HG03558 (cell line): ENCODE data around the gene SLC26A6.
A peak's percentile ranks its signal among the peaks of the same experiment; 100 is the strongest.

ENCODE experiments used
- ATAC-seq: cut with Tn5 transposase; IDR thresholded peaks from one replicate; pipeline ENCODE4 v1.9.1; 2021; ENCODE audit warnings: moderate number of reproducible peaks; ENCODE audit not compliant: unreplicated experiment; ENCODE audit errors: extremely low read depth

The SLC26A6 gene, protein sequence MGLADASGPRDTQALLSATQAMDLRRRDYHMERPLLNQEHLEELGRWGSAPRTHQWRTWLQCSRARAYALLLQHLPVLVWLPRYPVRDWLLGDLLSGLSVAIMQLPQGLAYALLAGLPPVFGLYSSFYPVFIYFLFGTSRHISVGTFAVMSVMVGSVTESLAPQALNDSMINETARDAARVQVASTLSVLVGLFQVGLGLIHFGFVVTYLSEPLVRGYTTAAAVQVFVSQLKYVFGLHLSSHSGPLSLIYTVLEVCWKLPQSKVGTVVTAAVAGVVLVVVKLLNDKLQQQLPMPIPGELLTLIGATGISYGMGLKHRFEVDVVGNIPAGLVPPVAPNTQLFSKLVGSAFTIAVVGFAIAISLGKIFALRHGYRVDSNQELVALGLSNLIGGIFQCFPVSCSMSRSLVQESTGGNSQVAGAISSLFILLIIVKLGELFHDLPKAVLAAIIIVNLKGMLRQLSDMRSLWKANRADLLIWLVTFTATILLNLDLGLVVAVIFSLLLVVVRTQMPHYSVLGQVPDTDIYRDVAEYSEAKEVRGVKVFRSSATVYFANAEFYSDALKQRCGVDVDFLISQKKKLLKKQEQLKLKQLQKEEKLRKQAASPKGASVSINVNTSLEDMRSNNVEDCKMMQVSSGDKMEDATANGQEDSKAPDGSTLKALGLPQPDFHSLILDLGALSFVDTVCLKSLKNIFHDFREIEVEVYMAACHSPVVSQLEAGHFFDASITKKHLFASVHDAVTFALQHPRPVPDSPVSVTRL

DNA sequence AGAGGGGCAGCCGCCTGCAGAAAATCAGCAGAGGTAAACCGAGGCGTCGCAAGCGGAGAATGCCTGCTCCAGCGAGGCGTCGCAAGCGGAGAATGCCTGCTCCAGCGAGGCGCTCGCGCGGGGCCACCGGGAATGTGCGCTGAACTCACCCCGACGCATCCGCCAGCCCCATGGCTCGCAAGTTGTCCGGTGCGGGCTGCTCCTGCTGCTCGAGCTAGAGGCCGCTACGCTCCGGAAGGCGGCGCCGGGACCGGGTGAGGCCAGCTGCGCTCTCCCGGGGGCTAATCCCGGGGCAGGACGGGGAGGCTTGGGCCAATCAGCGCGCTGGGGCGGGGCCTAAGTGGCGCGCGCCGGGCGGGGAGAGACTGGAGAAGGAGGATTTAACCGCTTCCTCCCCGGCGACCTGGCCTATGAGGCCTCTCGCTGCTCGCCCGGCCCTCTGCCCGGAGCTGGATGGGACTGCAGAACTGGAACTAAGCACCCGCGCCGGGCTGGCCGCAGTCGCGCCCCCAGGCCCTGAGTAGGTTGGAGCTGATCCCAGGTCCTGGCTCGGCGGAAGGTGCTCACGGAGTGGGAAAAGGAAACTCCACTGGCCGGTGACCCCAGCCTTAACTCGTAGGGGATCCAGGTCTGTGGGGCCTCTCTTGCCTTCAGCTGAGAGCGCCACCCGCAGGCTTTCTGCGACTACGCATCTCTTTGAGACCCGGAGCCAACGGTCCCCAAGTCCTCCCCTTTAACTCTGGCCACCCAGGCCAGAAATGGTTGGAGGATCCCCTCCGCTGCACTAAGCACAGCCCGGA is at the start of gene SLC26A6:
Gene SLC26A6, minus strand, starts transcription at position 240 of the 800 bp plus-strand sequence. Its CDS starts 68 bp downstream, at position 172.
- ATAC-seq, result peak; percentile 63

GRCh38 chr3:48684480-48685143 is 49.4 kb upstream of the SLC26A6 start:
- no peak for ATAC-seq

DNA sequence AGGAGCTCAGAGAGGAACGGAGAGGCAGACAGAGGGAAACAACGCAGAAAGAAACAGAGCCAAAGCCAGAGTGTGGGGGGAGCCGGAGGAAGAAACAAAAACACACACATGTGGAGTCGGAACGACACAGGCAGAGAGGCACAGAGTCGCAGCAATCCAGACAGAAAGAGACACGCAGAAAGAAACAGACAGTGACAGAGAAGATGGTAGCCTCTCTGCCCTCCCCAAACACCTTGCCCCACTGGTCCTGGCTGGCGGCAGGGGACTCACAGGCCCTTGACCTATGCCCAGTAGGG is 48.7 kb upstream of the SLC26A6 start:
- no peak for ATAC-seq

- no peak for ATAC-seq
These were observed 47.5 kb upstream of the SLC26A6 start for GRCh38 chr3:48682786-48683185.

- no peak for ATAC-seq
These were observed 46.8 kb upstream of the SLC26A6 start for GRCh38 chr3:48681974-48682610.

DNA sequence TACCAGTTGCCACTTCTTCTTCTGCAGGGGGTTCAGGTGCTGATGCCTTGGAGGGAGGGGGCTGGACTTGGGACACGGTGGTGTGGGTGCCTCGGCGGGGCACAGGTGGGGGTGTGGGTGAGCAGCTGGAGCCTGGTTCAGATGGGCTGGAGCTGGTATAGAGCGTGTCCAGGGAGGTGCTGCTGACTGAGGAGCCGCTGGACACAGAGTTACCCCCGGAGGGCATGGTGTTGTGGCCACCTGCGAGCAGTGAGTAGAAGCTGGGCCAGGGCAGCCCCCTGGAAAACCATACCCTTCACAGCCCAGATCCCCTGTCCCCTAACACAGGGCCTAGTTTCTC is 46.2 kb upstream of the SLC26A6 start:
- ATAC-seq, result no peak

DNA sequence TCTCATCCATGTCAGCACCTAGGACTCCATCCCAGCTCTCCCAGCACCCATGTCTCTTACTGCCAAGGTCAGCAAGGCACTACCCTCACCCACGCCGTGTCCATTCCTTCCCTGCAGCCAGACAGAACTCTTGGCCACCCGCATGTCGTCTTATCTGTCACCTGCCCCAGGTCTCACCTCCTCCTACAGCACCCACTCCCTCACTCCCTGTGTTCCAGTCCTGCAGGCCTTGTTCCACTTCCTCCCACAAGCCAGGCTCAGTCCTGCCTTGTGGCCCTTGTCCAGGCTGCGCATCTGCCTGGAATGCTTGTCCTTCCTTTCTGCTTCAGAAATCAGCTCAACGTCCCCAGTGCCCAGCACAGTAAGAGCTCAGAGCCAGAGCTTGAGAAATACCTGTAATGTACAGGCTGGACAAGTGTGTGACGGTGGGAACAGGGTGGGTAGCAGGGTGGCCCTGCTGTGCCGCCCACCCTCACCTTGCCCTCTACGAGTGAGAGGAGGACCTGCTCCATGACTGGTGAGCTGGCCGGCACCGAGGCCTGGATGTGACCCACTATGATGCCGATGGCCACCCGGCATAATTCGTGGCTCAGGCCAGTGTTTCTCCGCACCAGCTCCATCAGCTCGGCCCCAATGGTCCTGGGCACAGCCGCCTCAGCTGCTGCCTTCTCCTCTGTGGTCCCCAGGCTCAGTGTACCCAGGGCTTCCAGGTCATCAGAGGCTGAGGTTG is 45.7 kb upstream of the SLC26A6 start:
- ATAC-seq, result no peak

- no peak for ATAC-seq
These were observed 44.4 kb upstream of the SLC26A6 start for GRCh38 chr3:48679411-48680391.

DNA sequence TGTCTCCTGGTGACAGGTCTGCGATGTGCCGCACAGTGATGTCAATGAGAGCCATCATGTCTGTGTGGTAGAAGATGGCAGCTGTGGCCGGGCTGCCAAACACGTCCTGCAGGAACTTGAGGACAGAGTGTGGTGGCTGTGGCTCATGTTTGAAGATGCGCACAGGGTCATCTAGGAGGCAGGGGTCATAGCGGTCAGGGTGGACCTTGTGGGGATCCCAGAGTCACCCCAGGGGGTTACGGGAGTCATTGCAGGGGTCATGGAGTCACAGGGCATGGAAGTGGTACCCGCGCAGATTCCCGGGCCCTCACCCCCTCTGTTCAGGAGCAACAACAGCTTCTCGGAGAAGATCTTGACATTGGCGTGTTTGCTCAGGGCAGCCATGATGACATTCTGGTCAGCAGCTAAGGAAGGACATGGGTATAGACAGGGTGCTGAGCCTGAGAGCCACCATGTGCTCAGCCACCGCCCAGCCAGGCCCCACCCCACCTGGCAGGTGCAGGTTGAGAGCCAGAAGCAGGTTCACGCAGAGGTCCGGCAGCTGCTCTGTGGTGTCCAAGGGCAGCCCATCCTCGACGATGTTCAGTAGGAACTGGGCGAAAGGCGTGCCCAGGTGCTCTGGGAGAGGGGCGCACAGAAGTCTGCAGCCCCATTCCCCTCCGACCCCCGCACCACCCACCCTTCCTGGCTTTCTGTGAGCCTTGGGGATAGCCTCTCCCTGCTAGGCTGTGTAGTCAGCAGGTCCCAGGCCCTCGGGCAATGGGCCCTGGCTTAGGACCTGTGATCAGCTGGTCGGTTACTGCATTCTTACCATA is 43.5 kb upstream of the SLC26A6 start:
- ATAC-seq, result no peak

DNA sequence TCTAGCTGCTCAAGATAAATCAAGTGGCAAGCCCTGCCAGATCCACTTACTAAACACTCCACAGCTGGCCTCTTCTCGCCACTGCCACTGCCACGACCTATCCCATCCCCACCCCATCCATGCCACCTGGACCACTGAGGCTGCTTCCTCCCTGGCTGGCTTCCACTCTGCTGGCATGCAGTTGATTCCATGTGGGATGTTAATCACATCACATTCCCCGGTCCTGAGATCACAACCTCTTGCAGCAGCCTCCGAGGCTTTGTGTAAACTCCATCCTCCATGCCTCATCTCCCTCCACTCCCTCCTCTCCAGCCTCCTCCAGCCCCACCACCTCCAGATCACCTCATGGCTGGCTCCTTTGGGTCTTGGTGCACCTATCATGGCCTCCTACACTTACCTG is 42.8 kb upstream of the SLC26A6 start:
- ATAC-seq, result no peak

GRCh38 chr3:48674505-48674904 is 39.2 kb upstream of the SLC26A6 start:
- no peak for ATAC-seq

GRCh38 chr3:48672522-48672921 is 37.3 kb upstream of the SLC26A6 start:
- no peak for ATAC-seq

GRCh38 chr3:48664929-48665328 is 29.7 kb upstream of the SLC26A6 start:
- no peak for ATAC-seq

- ATAC-seq, result no peak
These were observed 29.0 kb upstream of the SLC26A6 start for GRCh38 chr3:48664313-48664644.

DNA sequence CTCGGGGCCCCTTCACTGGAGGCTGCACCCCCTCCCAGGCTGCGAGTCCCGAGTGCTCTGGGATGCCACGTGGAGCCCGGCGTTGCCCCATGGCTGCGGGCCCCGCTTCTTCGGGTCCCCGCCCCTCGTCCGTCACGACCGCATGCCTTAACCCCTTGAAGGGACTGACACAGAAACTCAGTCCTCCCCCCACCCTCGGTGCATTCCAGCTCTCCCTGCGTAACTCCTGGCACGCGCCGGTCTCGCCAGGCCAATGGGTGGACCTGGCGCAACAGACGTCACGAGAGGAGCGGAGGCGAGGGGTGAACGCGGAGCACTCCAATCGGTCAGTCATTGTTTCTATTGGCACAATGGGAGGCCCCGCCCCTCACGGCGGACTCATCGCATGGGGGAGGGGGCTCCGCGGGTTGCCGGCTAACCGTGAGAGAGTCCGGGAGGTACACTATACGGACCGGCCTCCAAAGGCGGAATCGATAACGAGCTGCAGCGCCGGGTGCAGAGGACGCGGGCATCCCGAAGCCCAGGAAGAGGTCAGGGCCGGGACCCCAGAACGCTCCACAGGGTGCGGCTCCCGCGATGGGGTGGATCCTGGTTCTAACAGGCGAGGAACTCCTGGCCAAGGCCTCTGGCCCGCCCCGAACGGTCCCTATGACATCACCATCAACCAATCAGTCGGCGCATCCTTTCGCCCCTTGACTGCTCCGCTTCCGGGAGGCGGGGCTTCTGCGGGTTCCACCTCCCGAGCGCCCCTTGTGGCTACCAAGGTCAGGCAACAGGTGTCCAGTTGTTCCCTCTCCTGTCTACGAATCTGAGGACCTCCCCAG is 28.4 kb upstream of the SLC26A6 start:
- peak; percentile 48 for ATAC-seq

GRCh38 chr3:48662753-48663488 is 27.7 kb upstream of the SLC26A6 start, which contains the start of gene CELSR3:
Gene CELSR3 (minus strand): TSS chr3:48662886. CDS start chr3:48662634, 252 bp downstream.
- ATAC-seq, result no peak
